GM18907 (cell line): Measurements from ENCODE around the gene LACC1.

ENCODE experiments used
- ATAC-seq: cut with Tn5 transposase; IDR thresholded peaks from one replicate; pipeline ENCODE4 v1.9.1; 2021; ENCODE audit warnings: mild to moderate bottlenecking, moderate library complexity; ENCODE audit not compliant: unreplicated experiment

LACC1 gene

DNA sequence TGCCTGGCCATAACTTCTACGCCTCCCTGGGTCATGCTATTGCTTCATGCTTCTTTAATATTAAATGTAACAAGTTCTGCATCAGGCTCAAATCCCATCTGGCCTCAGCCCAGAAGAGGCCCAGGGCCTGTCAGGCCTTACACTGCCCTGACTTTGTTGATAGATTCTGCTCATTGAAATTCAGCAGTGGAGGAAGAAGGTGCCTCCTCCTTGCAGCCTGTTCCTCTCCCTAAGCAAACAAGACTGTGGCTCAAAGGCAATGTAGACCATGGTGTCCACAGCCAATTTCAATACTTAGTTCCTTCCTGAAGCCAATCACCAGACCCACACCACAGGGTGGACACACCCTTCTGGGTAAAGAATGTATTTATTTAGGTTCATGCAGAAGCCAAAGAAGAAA is 59.4 kb downstream of the LACC1 start:
- no peak for ATAC-seq

DNA sequence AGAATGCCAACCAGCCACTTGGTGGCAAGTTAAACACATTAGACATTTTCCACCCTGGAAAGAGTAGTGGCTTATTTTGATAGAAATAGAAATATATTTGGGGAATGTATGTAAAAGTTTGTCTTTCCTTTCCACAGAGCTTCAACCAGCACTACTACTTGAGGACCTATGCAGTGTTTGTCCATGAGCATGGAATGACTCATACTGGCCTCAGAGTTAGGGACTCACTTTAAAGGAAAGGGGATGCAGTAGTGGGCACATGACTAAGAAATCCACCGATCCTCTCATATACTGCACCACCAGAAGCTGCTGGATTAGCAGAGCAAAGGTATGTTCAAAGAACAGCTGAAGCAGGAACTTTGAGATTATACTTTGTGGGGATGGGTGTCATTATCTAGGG is 62.6 kb downstream of the LACC1 start:
- no peak for ATAC-seq
